ENCODE results near the gene DDX43.

GRCh38 chr6:73409395-73409794 is 14.8 kb downstream of the DDX43 start:
- TF ChIP-seq CTCF (conservative IDR thresholded peaks at IDR 0.05) (no peak), ZFX (IDR thresholded peaks at IDR 0.05) (no peak)

All from C4-2B (cell line).